MCF 10A (cell line): Measurements from ENCODE around the gene CSMD2. TPM values are rescaled to one million over a fixed set of nuclear protein-coding genes. Genes with fewer than 3 reads are reported as not detected.

Source experiments
- BruUV-seq: library from RNA; stranded (reverse); fragments of 400-500 nt; replicated peaks from 2 replicates; lab custom pipeline; 2021; lab: Mats Ljungman, UMichigan
- CTCF ChIA-PET: fragments of 300-600 bp; sonication (Branson Sonifier 250); formaldehyde crosslinking; extraction: SDS; loops from one replicate; lab custom pipeline; 2021; ENCODE audit warnings: antibody characterized with exemption, inconsistent platforms; lab: Yijun Ruan, JAX
- POLR2A ChIA-PET: fragments of 300-600, 350-650 bp; sonication (Branson Sonifier 250); formaldehyde crosslinking; extraction: SDS; loops from one replicate; lab custom pipeline; 2020; ENCODE audit warnings: antibody characterized with exemption, inconsistent platforms; lab: Yijun Ruan, JAX
- DNase-seq: peaks from one replicate; pipeline ENCODE4 v3.0.0-alpha.2; 2018; ENCODE audit not compliant: unreplicated experiment
- H3K27ac Mint-ChIP-seq: one replicate; pipeline ENCODE4 v1.8.0; 2022; ENCODE audit warnings: mild to moderate bottlenecking, low read depth, mixed read lengths; ENCODE audit not compliant: unreplicated experiment
- H3K27me3 Mint-ChIP-seq: one replicate; pipeline ENCODE4 v1.8.0; 2022; ENCODE audit warnings: mixed read lengths; ENCODE audit not compliant: insufficient read depth, unreplicated experiment
- H3K36me3 Mint-ChIP-seq: one replicate; pipeline ENCODE4 v1.8.0; 2022; ENCODE audit warnings: mild to moderate bottlenecking, moderate library complexity, mixed read lengths; ENCODE audit not compliant: insufficient read depth, unreplicated experiment
- H3K4me1 Mint-ChIP-seq: one replicate; pipeline ENCODE4 v1.8.0; 2022; ENCODE audit warnings: mixed read lengths; ENCODE audit not compliant: insufficient read depth, unreplicated experiment
- H3K4me3 Mint-ChIP-seq: one replicate; pipeline ENCODE4 v1.8.0; 2022; ENCODE audit warnings: mild to moderate bottlenecking, moderate library complexity, mixed read lengths; ENCODE audit not compliant: unreplicated experiment
- H3K9me3 Mint-ChIP-seq: one replicate; pipeline ENCODE4 v1.8.0; 2022; ENCODE audit warnings: mixed read lengths; ENCODE audit not compliant: unreplicated experiment
- intact Hi-C: fragments of 100-400 bp; cut with micrococcal nuclease; formaldehyde crosslinking; loops from 2 replicates; pipeline ENCODE4 v1.14.1; 2022
- total RNA-seq: library from RNA; stranded (reverse); gene quantifications from 2 replicates; pipeline ENCODE4 v1.2.3, GENCODE V29; 2022
- TF ChIP-seq, protein P1 (sequence below): fragments of 200-600 bp; IDR thresholded peaks from one replicate; pipeline ENCODE4 v1.8.0; 2022; ENCODE audit warnings: antibody characterized with exemption, mild to moderate bottlenecking; ENCODE audit not compliant: unreplicated experiment

Gene CSMD2
- total RNA-seq, 1 experiment from 2014 or later: not detected

DNA sequence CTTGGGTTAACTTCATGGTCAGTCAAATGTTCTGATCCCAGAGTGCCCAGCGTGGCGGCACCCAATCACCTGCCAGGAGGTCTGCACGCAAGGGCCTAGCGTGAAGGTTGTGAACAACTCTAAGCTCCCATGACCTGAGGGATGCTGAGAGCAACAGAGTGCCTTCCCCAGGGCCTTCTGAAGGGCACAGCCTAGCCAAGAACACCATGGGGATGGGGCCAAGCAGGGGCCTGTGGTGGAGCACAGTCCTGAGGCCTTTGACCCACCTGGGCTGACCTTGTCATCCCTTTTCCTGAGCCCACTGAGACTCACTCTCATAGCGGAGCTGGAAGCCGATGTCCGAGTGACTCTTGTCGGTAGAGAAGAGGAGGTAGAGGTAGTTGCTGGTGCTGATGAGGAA lies 440.0 kb downstream of the CSMD2 start:
- no peaks in the 10 kb centered on the region for H3K27me3 Mint-ChIP-seq
- no peak for DNase-seq
- no peaks in the 10 kb centered on the region for H3K4me1 Mint-ChIP-seq
- H3K27ac Mint-ChIP-seq: no peak overlapping the region
- H3K36me3 Mint-ChIP-seq: no peaks in the 10 kb centered on the region
- no TSS peak for BruUV-seq
- peaks cover 14% of the 10 kb centered on the region for H3K9me3 Mint-ChIP-seq
- no peak overlapping the region for H3K4me3 Mint-ChIP-seq
- CTCF ChIA-PET: interaction anchor here (0.6 to 1.0 kb wide), 2 partner anchors 10 to 36 kb away, joined by 3 read pairs; no protein-coding TSS in a partner anchor
- TF ChIP-seq, protein P1, sequence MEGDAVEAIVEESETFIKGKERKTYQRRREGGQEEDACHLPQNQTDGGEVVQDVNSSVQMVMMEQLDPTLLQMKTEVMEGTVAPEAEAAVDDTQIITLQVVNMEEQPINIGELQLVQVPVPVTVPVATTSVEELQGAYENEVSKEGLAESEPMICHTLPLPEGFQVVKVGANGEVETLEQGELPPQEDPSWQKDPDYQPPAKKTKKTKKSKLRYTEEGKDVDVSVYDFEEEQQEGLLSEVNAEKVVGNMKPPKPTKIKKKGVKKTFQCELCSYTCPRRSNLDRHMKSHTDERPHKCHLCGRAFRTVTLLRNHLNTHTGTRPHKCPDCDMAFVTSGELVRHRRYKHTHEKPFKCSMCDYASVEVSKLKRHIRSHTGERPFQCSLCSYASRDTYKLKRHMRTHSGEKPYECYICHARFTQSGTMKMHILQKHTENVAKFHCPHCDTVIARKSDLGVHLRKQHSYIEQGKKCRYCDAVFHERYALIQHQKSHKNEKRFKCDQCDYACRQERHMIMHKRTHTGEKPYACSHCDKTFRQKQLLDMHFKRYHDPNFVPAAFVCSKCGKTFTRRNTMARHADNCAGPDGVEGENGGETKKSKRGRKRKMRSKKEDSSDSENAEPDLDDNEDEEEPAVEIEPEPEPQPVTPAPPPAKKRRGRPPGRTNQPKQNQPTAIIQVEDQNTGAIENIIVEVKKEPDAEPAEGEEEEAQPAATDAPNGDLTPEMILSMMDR: no peak
- intact Hi-C loops: no loop called here
- POLR2A ChIA-PET: no interaction called here

DNA sequence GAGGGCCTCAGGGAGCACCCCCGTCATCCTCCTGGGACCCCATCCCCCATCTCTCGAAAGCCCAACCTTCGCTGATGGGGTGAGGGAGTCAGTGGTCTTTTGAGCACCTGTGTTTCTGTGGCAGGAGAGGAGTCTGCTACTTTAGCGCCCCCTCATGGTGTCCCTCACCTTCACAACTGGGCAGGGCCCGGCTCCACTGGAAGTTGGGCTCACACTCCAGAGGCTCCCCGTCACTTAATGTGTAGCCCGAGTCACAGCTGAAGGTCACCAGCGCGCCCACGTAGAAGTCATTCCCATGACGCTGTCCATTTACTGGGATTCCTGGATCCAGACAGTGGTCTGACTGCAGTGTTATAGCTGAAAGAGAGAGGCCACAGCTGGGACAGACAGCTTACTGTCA lies 440.7 kb downstream of the CSMD2 start:
- CTCF ChIA-PET: interaction anchor here (0.6 to 1.0 kb wide), 3 partner anchors 11 to 201 kb away, joined by 3 read pairs; no protein-coding TSS in a partner anchor
- Mint-ChIP-seq H3K4me3 (no peak overlapping the region), H3K27ac (no peak overlapping the region), H3K27me3 (no peaks in the 10 kb centered on the region), H3K36me3 (no peaks in the 10 kb centered on the region), H3K4me1 (no peaks in the 10 kb centered on the region), H3K9me3 (peaks cover 14% of the 10 kb centered on the region)
- no TSS peak for BruUV-seq
- POLR2A ChIA-PET: no interaction called here
- DNase-seq: no peak
- TF ChIP-seq, protein P1: no peak
- intact Hi-C loops: no loop called here

DNA sequence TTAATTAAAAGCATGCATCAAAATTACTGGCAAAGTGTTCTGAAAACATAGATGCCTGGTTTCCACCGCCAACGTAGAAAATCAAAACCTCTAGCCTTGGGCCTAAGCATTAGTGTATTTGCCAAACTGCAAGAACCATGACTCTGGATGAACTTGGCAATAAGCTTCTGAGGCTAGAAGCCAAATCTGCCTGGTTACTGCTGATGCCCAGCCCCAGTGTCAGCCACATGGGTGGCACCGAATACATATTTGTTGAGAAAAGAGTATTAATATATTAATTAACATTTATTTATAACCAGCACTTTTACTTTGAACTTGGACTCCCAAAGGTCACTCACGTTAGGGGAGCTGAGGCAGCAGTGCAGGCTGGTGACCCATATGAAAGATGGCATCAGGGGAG lies 441.8 kb downstream of the CSMD2 start:
- Mint-ChIP-seq H3K27me3 (no peaks in the 10 kb centered on the region), H3K9me3 (peaks cover 14% of the 10 kb centered on the region), H3K4me3 (no peak overlapping the region), H3K4me1 (no peaks in the 10 kb centered on the region), H3K27ac (no peak overlapping the region), H3K36me3 (no peaks in the 10 kb centered on the region)
- TF ChIP-seq, protein P1: no peak
- ChIA-PET CTCF (interaction anchor here (0.6 kb wide), 1 partner anchor 1323 kb away, joined by 3 read pairs; no protein-coding TSS in a partner anchor), POLR2A (no interaction called here)
- intact Hi-C loops: no loop called here
- BruUV-seq: no TSS peak
- no peak for DNase-seq

DNA sequence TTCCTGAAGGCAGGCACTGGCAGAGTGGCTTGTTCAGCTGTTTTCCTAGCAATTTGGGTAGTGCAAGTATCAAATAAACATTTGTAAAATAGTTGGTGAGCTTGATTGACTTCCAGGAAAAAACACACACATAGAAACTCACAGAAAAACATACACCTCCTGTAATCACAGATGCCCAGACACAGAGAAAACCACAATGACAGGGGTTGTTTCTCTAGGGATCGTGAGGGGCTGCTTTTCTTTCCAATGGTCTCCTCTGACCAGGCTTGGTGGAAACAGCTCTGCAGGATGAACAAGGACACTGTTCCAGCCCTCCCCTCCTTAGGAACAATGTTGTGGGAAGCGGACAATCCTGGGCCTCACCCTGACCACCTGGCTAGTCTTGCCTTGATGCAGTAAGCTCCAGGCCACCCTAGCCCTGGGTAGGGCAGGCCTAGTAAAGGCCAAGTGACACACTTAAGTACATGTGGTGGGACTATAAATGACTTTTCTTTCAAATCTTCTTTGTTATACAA lies 443.7 kb downstream of the CSMD2 start:
- Mint-ChIP-seq H3K9me3 (peaks cover 14% of the 10 kb centered on the region), H3K4me3 (no peak overlapping the region), H3K27ac (no peak overlapping the region), H3K4me1 (no peaks in the 10 kb centered on the region), H3K27me3 (no peaks in the 10 kb centered on the region), H3K36me3 (no peaks in the 10 kb centered on the region)
- intact Hi-C loops: no loop called here
- CTCF ChIA-PET: no interaction called here
- POLR2A ChIA-PET: no interaction called here
- TF ChIP-seq, protein P1: no peak
- no TSS peak for BruUV-seq
- no peak for DNase-seq
